Activated naive CD4-positive, alpha-beta T cell treated with anti-CD3 and anti-CD28 coated beads, Interleukin-2, amount 50 U/mL, for 24 hours (primary cell): ENCODE measurements around the gene TIGD1.

Experiments used
- H3K27ac Mint-ChIP-seq: one replicate; pipeline ENCODE4 v1.8.0; 2021; ENCODE audit warnings: mild to moderate bottlenecking, mixed read lengths
- H3K27me3 Mint-ChIP-seq: one replicate; pipeline ENCODE4 v1.8.0; 2021; ENCODE audit warnings: mixed read lengths
- H3K36me3 Mint-ChIP-seq: one replicate; pipeline ENCODE4 v1.8.0; 2021; ENCODE audit warnings: mixed read lengths
- H3K4me1 Mint-ChIP-seq: one replicate; pipeline ENCODE4 v1.8.0; 2021; ENCODE audit warnings: mixed read lengths
- H3K4me3 Mint-ChIP-seq: one replicate; pipeline ENCODE4 v1.8.0; 2021; ENCODE audit warnings: mild to moderate bottlenecking, mixed read lengths
- H3K9me3 Mint-ChIP-seq: one replicate; pipeline ENCODE4 v1.8.0; 2021; ENCODE audit warnings: mixed read lengths

TIGD1 gene

GRCh38 chr2:232545511-232546375 is 4.6 kb downstream of the TIGD1 start:
- H3K36me3 Mint-ChIP-seq, result peaks cover 9% of the 10 kb centered on the region
- no peaks in the 10 kb centered on the region for H3K27me3 Mint-ChIP-seq
- H3K9me3 Mint-ChIP-seq, result no peaks in the 10 kb centered on the region
- H3K27ac Mint-ChIP-seq, result peak overlapping the region; percentile 8
- peaks cover 46% of the 10 kb centered on the region for H3K4me1 Mint-ChIP-seq
- no peak overlapping the region for H3K4me3 Mint-ChIP-seq

- no peaks in the 10 kb centered on the region for H3K27me3 Mint-ChIP-seq
- H3K27ac Mint-ChIP-seq, result no peak overlapping the region
- peaks cover 9% of the 10 kb centered on the region for H3K36me3 Mint-ChIP-seq
- H3K4me1 Mint-ChIP-seq, result peaks cover 41% of the 10 kb centered on the region
- H3K9me3 Mint-ChIP-seq, result no peaks in the 10 kb centered on the region
- H3K4me3 Mint-ChIP-seq, result no peak overlapping the region
Observed at GRCh38 chr2:232544674-232545073, 5.7 kb downstream of the TIGD1 start.

- H3K27me3 Mint-ChIP-seq, result no peaks in the 10 kb centered on the region
- H3K27ac Mint-ChIP-seq, result no peak overlapping the region
- H3K4me1 Mint-ChIP-seq, result peaks cover 38% of the 10 kb centered on the region
- H3K4me3 Mint-ChIP-seq, result no peak overlapping the region
- peaks cover 9% of the 10 kb centered on the region for H3K36me3 Mint-ChIP-seq
- H3K9me3 Mint-ChIP-seq, result no peaks in the 10 kb centered on the region
Observed at GRCh38 chr2:232543928-232544631, 6.3 kb downstream of the TIGD1 start.

GRCh38 chr2:232543491-232543890 is 6.9 kb downstream of the TIGD1 start:
- peaks cover 33% of the 10 kb centered on the region for H3K4me1 Mint-ChIP-seq
- H3K27me3 Mint-ChIP-seq, result no peaks in the 10 kb centered on the region
- peaks cover 6% of the 10 kb centered on the region for H3K36me3 Mint-ChIP-seq
- H3K9me3 Mint-ChIP-seq, result no peaks in the 10 kb centered on the region
- no peak overlapping the region for H3K4me3 Mint-ChIP-seq
- no peak overlapping the region for H3K27ac Mint-ChIP-seq

- no peaks in the 10 kb centered on the region for H3K27me3 Mint-ChIP-seq
- no peak overlapping the region for H3K4me3 Mint-ChIP-seq
- no peaks in the 10 kb centered on the region for H3K9me3 Mint-ChIP-seq
- H3K4me1 Mint-ChIP-seq, result peaks cover 31% of the 10 kb centered on the region
- peaks cover 3% of the 10 kb centered on the region for H3K36me3 Mint-ChIP-seq
- no peak overlapping the region for H3K27ac Mint-ChIP-seq
Observed at GRCh38 chr2:232542715-232543467, 7.5 kb downstream of the TIGD1 start.

GRCh38 chr2:232541961-232542714 is 8.2 kb downstream of the TIGD1 start:
- H3K4me3 Mint-ChIP-seq, result no peak overlapping the region
- H3K27me3 Mint-ChIP-seq, result no peaks in the 10 kb centered on the region
- no peaks in the 10 kb centered on the region for H3K9me3 Mint-ChIP-seq
- no peak overlapping the region for H3K27ac Mint-ChIP-seq
- H3K36me3 Mint-ChIP-seq, result peaks cover 3% of the 10 kb centered on the region
- peaks cover 25% of the 10 kb centered on the region for H3K4me1 Mint-ChIP-seq

GRCh38 chr2:232541195-232541960 is 9.0 kb downstream of the TIGD1 start:
- Mint-ChIP-seq H3K27ac (no peak overlapping the region), H3K9me3 (no peaks in the 10 kb centered on the region), H3K4me3 (no peak overlapping the region), H3K4me1 (peaks cover 18% of the 10 kb centered on the region), H3K27me3 (peaks cover 2% of the 10 kb centered on the region), H3K36me3 (peaks cover under 1% of the 10 kb centered on the region)

GRCh38 chr2:232540441-232541041 is 9.8 kb downstream of the TIGD1 start:
- Mint-ChIP-seq H3K36me3 (no peaks in the 10 kb centered on the region), H3K4me1 (peaks cover 18% of the 10 kb centered on the region), H3K9me3 (no peaks in the 10 kb centered on the region), H3K4me3 (no peak overlapping the region), H3K27ac (peak overlapping the region; percentile 30), H3K27me3 (peaks cover 3% of the 10 kb centered on the region)

GRCh38 chr2:232539298-232540231 is 10.8 kb downstream of the TIGD1 start, which contains the start of gene CHRNG:
CHRNG (plus strand) TSS chr2:232539692; CDS start chr2:232539748, 56 bp downstream.
- peaks cover 3% of the 10 kb centered on the region for H3K27me3 Mint-ChIP-seq
- no peaks in the 10 kb centered on the region for H3K9me3 Mint-ChIP-seq
- no peak within 1 kb of the TSS for H3K4me3 Mint-ChIP-seq
- H3K36me3 Mint-ChIP-seq, result no peaks in the 10 kb centered on the region
- peak within 1 kb of the TSS; percentile 30 for H3K27ac Mint-ChIP-seq
- H3K4me1 Mint-ChIP-seq, result peaks cover 15% of the 10 kb centered on the region

- no peak overlapping the region for H3K27ac Mint-ChIP-seq
- H3K9me3 Mint-ChIP-seq, result no peaks in the 10 kb centered on the region
- H3K27me3 Mint-ChIP-seq, result peaks cover 3% of the 10 kb centered on the region
- no peak overlapping the region for H3K4me3 Mint-ChIP-seq
- no peaks in the 10 kb centered on the region for H3K36me3 Mint-ChIP-seq
- peaks cover 12% of the 10 kb centered on the region for H3K4me1 Mint-ChIP-seq
Observed at GRCh38 chr2:232538671-232539070, 11.7 kb downstream of the TIGD1 start.

GRCh38 chr2:232537499-232537898 is 12.9 kb downstream of the TIGD1 start:
- no peaks in the 10 kb centered on the region for H3K36me3 Mint-ChIP-seq
- no peak overlapping the region for H3K27ac Mint-ChIP-seq
- peaks cover 5% of the 10 kb centered on the region for H3K27me3 Mint-ChIP-seq
- H3K4me3 Mint-ChIP-seq, result no peak overlapping the region
- H3K4me1 Mint-ChIP-seq, result peaks cover 10% of the 10 kb centered on the region
- H3K9me3 Mint-ChIP-seq, result no peaks in the 10 kb centered on the region

- no peak overlapping the region for H3K27ac Mint-ChIP-seq
- no peaks in the 10 kb centered on the region for H3K36me3 Mint-ChIP-seq
- H3K27me3 Mint-ChIP-seq, result peaks cover 5% of the 10 kb centered on the region
- no peaks in the 10 kb centered on the region for H3K9me3 Mint-ChIP-seq
- no peak overlapping the region for H3K4me3 Mint-ChIP-seq
- H3K4me1 Mint-ChIP-seq, result peaks cover 6% of the 10 kb centered on the region
Observed at GRCh38 chr2:232537079-232537478, 13.3 kb downstream of the TIGD1 start.

- Mint-ChIP-seq H3K27me3 (peaks cover 5% of the 10 kb centered on the region), H3K4me3 (no peak overlapping the region), H3K36me3 (no peaks in the 10 kb centered on the region), H3K27ac (no peak overlapping the region), H3K9me3 (no peaks in the 10 kb centered on the region), H3K4me1 (peaks cover 5% of the 10 kb centered on the region)
Observed at GRCh38 chr2:232535761-232536530, 14.4 kb downstream of the TIGD1 start.
